ENCODE data around the gene RNF114.
A peak's percentile ranks its signal among the peaks of the same experiment; 100 is the strongest.
"Not testable (repeated sequence)": the region's sequence is repeated elsewhere in the genome, so short reads cannot be mapped to it uniquely, and the experiment has no call there.

Gene RNF114

DNA sequence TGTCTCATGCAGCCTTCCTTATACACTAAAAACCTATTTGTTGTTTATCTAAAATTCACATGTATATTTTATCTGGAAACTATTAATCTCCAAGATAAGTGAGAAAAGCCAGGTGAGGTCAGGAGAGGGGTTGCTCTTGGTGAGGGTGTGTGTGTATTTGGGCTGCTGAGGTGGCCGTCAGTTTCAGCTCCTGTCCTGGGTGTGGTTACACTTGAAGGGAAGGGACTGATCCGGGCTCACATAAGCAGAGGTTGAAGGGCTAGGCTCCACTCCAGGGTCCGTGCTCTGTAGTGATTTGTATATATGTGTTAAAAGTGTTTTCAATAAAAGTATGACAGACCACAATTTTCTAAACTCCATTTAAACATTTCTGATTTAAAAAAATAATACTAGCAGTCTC lies 33.0 kb downstream of the RNF114 start:
- Histone ChIP-seq H2BK5ac (ENCODE audit: low read length) (no peak overlapping the region), H2BK15ac (replicated peaks; ENCODE audit: low read depth) (no peak overlapping the region), H3K79me2 (ENCODE audit: control insufficient read depth, insufficient read depth, low read length) (no peaks in the 10 kb centered on the region), H2AK5ac (ENCODE audit: low read length) (no peak overlapping the region), H3K4me1 (ENCODE audit: control insufficient read depth, low read depth, low read length) (peaks cover 1% of the 10 kb centered on the region), H3K79me1 (ENCODE audit: low read length) (no peaks in the 10 kb centered on the region), H3K4me3 (ENCODE audit: low read length) (no peak overlapping the region), H3K27me3 (ENCODE audit: insufficient read depth, low read length, poor library complexity) (no peaks in the 10 kb centered on the region), H3K36me3 (ENCODE audit: control insufficient read depth, insufficient read depth, low read length) (no peaks in the 10 kb centered on the region), H3K27ac (ENCODE audit: low read depth, low read length) (no peak overlapping the region), H2BK120ac (ENCODE audit: low read depth, low read length) (no peak overlapping the region), H4K5ac (ENCODE audit: low read length) (no peak overlapping the region), H3K23ac (ENCODE audit: low read length) (no peak overlapping the region), H4K8ac (ENCODE audit: low read depth, low read length) (no peak overlapping the region), H3K4ac (ENCODE audit: low read depth, low read length) (no peak overlapping the region), H3K4me2 (ENCODE audit: low read length) (no peak overlapping the region), H3K18ac (ENCODE audit: low read length) (no peak overlapping the region), H3K56ac (ENCODE audit: low read length) (no peak overlapping the region), H3K9ac (ENCODE audit: low read length) (no peak overlapping the region)
- WGBS (ENCODE audit: extremely low coverage, insufficient coverage, low lambda C conversion rate) = no CpG with 5 or more reads among the region's 3 CpGs
- DNase-seq = no peak

DNA sequence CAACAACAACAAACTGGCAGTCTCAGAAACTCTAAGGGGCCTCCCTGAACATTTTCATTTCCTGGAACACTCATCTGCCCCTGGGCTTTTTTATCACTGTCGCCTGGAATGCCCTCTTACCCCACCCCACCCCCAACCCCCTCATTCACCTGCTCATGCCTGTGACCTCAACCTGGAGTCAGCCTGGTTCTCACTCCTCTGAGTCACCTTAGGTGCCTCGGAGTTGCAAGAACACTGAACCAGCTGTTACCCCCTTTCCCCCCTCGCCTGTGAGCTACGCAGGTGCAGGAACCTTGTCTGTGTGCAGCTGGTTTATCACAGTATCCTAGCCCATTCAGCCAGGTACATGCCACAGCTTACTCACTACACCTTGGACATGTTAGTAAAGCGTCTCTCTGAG lies 33.7 kb downstream of the RNF114 start:
- Histone ChIP-seq H2BK15ac (replicated peaks; ENCODE audit: low read depth) (no peak overlapping the region), H3K79me2 (ENCODE audit: control insufficient read depth, insufficient read depth, low read length) (no peaks in the 10 kb centered on the region), H2AK5ac (ENCODE audit: low read length) (no peak overlapping the region), H4K8ac (ENCODE audit: low read depth, low read length) (no peak overlapping the region), H3K27me3 (ENCODE audit: insufficient read depth, low read length, poor library complexity) (no peaks in the 10 kb centered on the region), H3K79me1 (ENCODE audit: low read length) (no peaks in the 10 kb centered on the region), H3K27ac (ENCODE audit: low read depth, low read length) (no peak overlapping the region), H3K4me1 (ENCODE audit: control insufficient read depth, low read depth, low read length) (peaks cover 1% of the 10 kb centered on the region), H3K4me2 (ENCODE audit: low read length) (no peak overlapping the region), H2BK5ac (ENCODE audit: low read length) (no peak overlapping the region), H3K4ac (ENCODE audit: low read depth, low read length) (no peak overlapping the region), H3K23ac (ENCODE audit: low read length) (no peak overlapping the region), H3K56ac (ENCODE audit: low read length) (no peak overlapping the region), H2BK120ac (ENCODE audit: low read depth, low read length) (no peak overlapping the region), H3K4me3 (ENCODE audit: low read length) (no peak overlapping the region), H4K5ac (ENCODE audit: low read length) (no peak overlapping the region), H3K18ac (ENCODE audit: low read length) (no peak overlapping the region), H3K36me3 (ENCODE audit: control insufficient read depth, insufficient read depth, low read length) (no peaks in the 10 kb centered on the region), H3K9ac (ENCODE audit: low read length) (no peak overlapping the region)
- no CpG with 5 or more reads among the region's 5 CpGs for WGBS (ENCODE audit: extremely low coverage, insufficient coverage, low lambda C conversion rate)
- DNase-seq = peak; percentile 55

DNA sequence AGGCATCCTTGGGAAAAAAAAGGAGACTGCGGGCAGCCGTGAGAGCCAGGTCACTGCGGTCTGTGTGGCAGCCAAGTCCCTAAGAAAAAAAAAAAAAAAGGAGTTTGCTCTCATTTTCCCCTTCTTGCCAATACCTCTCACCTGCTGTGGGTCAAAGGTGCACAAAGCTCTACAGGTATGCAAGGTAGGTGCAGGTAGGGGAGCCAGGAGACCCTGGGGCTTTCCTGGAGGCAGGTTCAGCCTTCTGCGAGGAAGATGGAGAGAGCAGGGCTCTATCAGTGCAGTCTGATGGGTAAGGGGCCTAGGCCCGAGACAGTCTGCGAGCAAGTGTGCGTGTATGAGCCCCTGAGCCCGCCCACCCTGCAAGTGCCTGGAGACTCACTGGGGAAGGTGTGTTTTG lies 34.3 kb downstream of the RNF114 start:
- H3K4me3 ChIP-seq (ENCODE audit: low read length) = no peak overlapping the region

DNA sequence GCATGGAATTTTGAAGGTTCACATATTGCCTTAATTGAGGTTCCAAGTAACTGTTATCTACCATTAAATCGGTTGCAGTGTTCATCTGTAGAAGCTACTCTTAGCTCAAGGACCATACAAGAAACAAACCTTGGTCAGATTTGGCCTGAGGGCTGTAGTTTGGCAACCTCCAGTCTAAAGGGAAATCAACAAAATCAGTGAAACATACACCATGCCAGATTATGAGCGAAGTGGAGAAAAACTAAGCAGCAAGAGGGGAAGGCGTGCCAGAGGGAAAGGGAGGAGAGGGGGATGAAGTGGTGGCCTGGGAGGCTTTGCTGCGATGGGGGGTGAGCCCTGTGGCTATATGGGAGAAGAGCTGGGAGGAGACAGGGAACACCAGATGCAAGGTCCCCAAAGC lies 37.8 kb downstream of the RNF114 start:
- no peak overlapping the region for H3K18ac ChIP-seq (ENCODE audit: low read length)
- H3K27me3 ChIP-seq (ENCODE audit: insufficient read depth, low read length, poor library complexity) = no peaks in the 10 kb centered on the region
- no peak overlapping the region for H2AK5ac ChIP-seq (ENCODE audit: low read length)
- no peak overlapping the region for H3K27ac ChIP-seq (ENCODE audit: low read depth, low read length)
- no peak overlapping the region for H3K23ac ChIP-seq (ENCODE audit: low read length)
- H2BK15ac ChIP-seq (replicated peaks; ENCODE audit: low read depth) = no peak overlapping the region
- no peak for DNase-seq
- no peaks in the 10 kb centered on the region for H3K79me1 ChIP-seq (ENCODE audit: low read length)
- H2BK5ac ChIP-seq (ENCODE audit: low read length) = no peak overlapping the region
- no peaks in the 10 kb centered on the region for H3K4me1 ChIP-seq (ENCODE audit: control insufficient read depth, low read depth, low read length)
- H2BK120ac ChIP-seq (ENCODE audit: low read depth, low read length) = no peak overlapping the region
- H3K4ac ChIP-seq (ENCODE audit: low read depth, low read length) = no peak overlapping the region
- no peaks in the 10 kb centered on the region for H3K36me3 ChIP-seq (ENCODE audit: control insufficient read depth, insufficient read depth, low read length)
- H3K4me3 ChIP-seq (ENCODE audit: low read length) = no peak overlapping the region
- WGBS (ENCODE audit: extremely low coverage, insufficient coverage, low lambda C conversion rate) = no CpG with 5 or more reads among the region's 4 CpGs
- H3K56ac ChIP-seq (ENCODE audit: low read length) = no peak overlapping the region
- no peak overlapping the region for H3K9ac ChIP-seq (ENCODE audit: low read length)
- no peak overlapping the region for H4K5ac ChIP-seq (ENCODE audit: low read length)
- H4K8ac ChIP-seq (ENCODE audit: low read depth, low read length) = no peak overlapping the region
- no peaks in the 10 kb centered on the region for H3K79me2 ChIP-seq (ENCODE audit: control insufficient read depth, insufficient read depth, low read length)
- no peak overlapping the region for H3K4me2 ChIP-seq (ENCODE audit: low read length)

More for the DNA sequence above, 34.3 kb downstream of the RNF114 start:
- H3K4me1 ChIP-seq (ENCODE audit: control insufficient read depth, low read depth, low read length) = peaks cover 1% of the 10 kb centered on the region
- H4K8ac ChIP-seq (ENCODE audit: low read depth, low read length) = no peak overlapping the region
- H2AK5ac ChIP-seq (ENCODE audit: low read length) = no peak overlapping the region
- H3K18ac ChIP-seq (ENCODE audit: low read length) = no peak overlapping the region
- H3K4me2 ChIP-seq (ENCODE audit: low read length) = no peak overlapping the region
- DNase-seq = no peak
- no peak overlapping the region for H2BK15ac ChIP-seq (replicated peaks; ENCODE audit: low read depth)
- no CpG with 5 or more reads among the region's 8 CpGs for WGBS (ENCODE audit: extremely low coverage, insufficient coverage, low lambda C conversion rate)
- no peak overlapping the region for H2BK5ac ChIP-seq (ENCODE audit: low read length)
- H3K27me3 ChIP-seq (ENCODE audit: insufficient read depth, low read length, poor library complexity) = no peaks in the 10 kb centered on the region
- no peak overlapping the region for H3K27ac ChIP-seq (ENCODE audit: low read depth, low read length)
- no peaks in the 10 kb centered on the region for H3K79me1 ChIP-seq (ENCODE audit: low read length)
- no peaks in the 10 kb centered on the region for H3K79me2 ChIP-seq (ENCODE audit: control insufficient read depth, insufficient read depth, low read length)
- H4K5ac ChIP-seq (ENCODE audit: low read length) = no peak overlapping the region
- H2BK120ac ChIP-seq (ENCODE audit: low read depth, low read length) = no peak overlapping the region
- no peak overlapping the region for H3K23ac ChIP-seq (ENCODE audit: low read length)
- no peak overlapping the region for H3K4ac ChIP-seq (ENCODE audit: low read depth, low read length)
- no peaks in the 10 kb centered on the region for H3K36me3 ChIP-seq (ENCODE audit: control insufficient read depth, insufficient read depth, low read length)
- no peak overlapping the region for H3K9ac ChIP-seq (ENCODE audit: low read length)
- no peak overlapping the region for H3K56ac ChIP-seq (ENCODE audit: low read length)

DNA sequence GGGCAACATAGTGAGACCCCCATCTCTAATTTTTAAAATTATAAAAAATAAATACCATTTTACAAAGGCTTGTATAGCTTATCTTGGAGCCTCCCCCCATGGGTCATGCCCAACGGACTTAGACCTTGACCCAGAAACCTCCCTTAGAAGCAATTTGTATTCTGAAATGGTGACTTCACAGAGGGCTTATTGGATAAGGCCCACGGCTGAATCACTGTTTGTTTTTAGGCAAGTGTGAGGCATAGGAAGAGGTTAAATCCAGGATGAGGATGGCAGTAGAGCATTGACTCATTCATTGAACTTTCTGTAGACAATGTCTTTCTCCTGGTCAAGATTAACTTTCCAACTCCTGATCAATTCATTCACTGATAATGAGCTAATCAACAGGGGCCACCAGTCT lies 40.3 kb downstream of the RNF114 start:
- H2BK120ac ChIP-seq (ENCODE audit: low read depth, low read length) = no peak overlapping the region
- H4K8ac ChIP-seq (ENCODE audit: low read depth, low read length) = no peak overlapping the region
- no peaks in the 10 kb centered on the region for H3K36me3 ChIP-seq (ENCODE audit: control insufficient read depth, insufficient read depth, low read length)
- no peak overlapping the region for H2BK15ac ChIP-seq (replicated peaks; ENCODE audit: low read depth)
- H2AK5ac ChIP-seq (ENCODE audit: low read length) = no peak overlapping the region
- no CpG with 5 or more reads among the region's 2 CpGs for WGBS (ENCODE audit: extremely low coverage, insufficient coverage, low lambda C conversion rate)
- H3K79me2 ChIP-seq (ENCODE audit: control insufficient read depth, insufficient read depth, low read length) = no peaks in the 10 kb centered on the region
- H3K27me3 ChIP-seq (ENCODE audit: insufficient read depth, low read length, poor library complexity) = no peaks in the 10 kb centered on the region
- no peak overlapping the region for H3K4me2 ChIP-seq (ENCODE audit: low read length)
- peaks cover 4% of the 10 kb centered on the region for H3K4me1 ChIP-seq (ENCODE audit: control insufficient read depth, low read depth, low read length)
- DNase-seq = no peak
- no peak overlapping the region for H4K5ac ChIP-seq (ENCODE audit: low read length)
- no peak overlapping the region for H3K4ac ChIP-seq (ENCODE audit: low read depth, low read length)
- H3K79me1 ChIP-seq (ENCODE audit: low read length) = no peaks in the 10 kb centered on the region
- H3K9ac ChIP-seq (ENCODE audit: low read length) = no peak overlapping the region
- H3K23ac ChIP-seq (ENCODE audit: low read length) = no peak overlapping the region
- no peak overlapping the region for H3K4me3 ChIP-seq (ENCODE audit: low read length)
- H3K56ac ChIP-seq (ENCODE audit: low read length) = no peak overlapping the region
- H3K27ac ChIP-seq (ENCODE audit: low read depth, low read length) = no peak overlapping the region
- no peak overlapping the region for H2BK5ac ChIP-seq (ENCODE audit: low read length)
- H3K18ac ChIP-seq (ENCODE audit: low read length) = no peak overlapping the region

DNA sequence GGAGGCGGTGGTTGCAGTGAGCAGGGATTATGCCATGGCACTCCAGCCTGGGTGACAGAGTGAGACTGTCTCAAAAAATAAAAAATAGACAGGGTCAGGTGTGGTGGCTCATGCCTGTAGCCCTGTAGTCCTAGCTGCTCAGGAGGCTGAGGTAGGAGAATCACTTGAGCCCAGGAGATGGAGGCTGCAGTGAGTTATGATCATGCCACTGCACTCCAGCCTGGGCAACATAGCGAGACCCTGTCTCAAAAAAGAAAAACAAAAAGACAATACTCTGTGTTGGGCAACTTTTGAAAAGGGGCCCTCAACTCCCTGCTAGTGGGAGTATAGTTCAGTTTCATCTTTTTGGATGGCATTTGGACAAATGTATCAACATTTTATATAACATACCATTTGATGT lies 41.5 kb downstream of the RNF114 start:
- not testable (repeated sequence) for H2BK5ac ChIP-seq (ENCODE audit: low read length); H4K8ac ChIP-seq (ENCODE audit: low read depth, low read length); H3K18ac ChIP-seq (ENCODE audit: low read length); H2AK5ac ChIP-seq (ENCODE audit: low read length); H3K9ac ChIP-seq (ENCODE audit: low read length); H2BK120ac ChIP-seq (ENCODE audit: low read depth, low read length); H3K36me3 ChIP-seq (ENCODE audit: control insufficient read depth, insufficient read depth, low read length); H3K27ac ChIP-seq (ENCODE audit: low read depth, low read length); H4K5ac ChIP-seq (ENCODE audit: low read length); H3K4ac ChIP-seq (ENCODE audit: low read depth, low read length); H3K79me2 ChIP-seq (ENCODE audit: control insufficient read depth, insufficient read depth, low read length); H3K4me3 ChIP-seq (ENCODE audit: low read length); H3K4me1 ChIP-seq (ENCODE audit: control insufficient read depth, low read depth, low read length); H2BK15ac ChIP-seq (replicated peaks; ENCODE audit: low read depth); H3K56ac ChIP-seq (ENCODE audit: low read length); H3K27me3 ChIP-seq (ENCODE audit: insufficient read depth, low read length, poor library complexity); H3K4me2 ChIP-seq (ENCODE audit: low read length); H3K79me1 ChIP-seq (ENCODE audit: low read length); H3K23ac ChIP-seq (ENCODE audit: low read length); DNase-seq
- no CpG with 5 or more reads among the region's 2 CpGs for WGBS (ENCODE audit: extremely low coverage, insufficient coverage, low lambda C conversion rate)

Data from mesendoderm (in vitro differentiated cells).